ENCODE results near the gene LY6G5B.

DNA sequence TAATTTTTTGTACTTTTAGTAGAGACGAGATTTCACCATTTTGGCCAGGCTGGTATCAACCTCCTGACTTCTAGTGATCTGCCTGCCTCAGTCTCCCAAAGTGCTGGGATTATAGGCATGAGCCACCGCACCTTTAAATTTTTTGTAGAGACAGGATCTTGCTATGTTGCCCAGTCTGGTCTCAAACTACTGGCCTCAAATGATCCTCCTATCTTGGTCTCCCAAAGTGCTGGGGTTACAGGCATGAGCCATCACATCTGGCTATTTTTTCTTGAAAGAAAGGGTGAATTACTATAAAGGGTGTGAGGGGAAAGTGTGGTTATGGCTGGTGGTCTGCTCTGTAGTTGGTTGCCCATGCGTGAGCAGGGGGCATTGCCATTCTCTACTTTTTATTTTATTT, 38.4 kb downstream of the LY6G5B start:
- TF ChIP-seq POLR2A (IDR thresholded peaks at IDR 0.05; ENCODE audit: low read depth, low read length) (no peak), CTCF (conservative IDR thresholded peaks at IDR 0.05; ENCODE audit: low read depth, low read length) (no peak), RCOR1 (IDR thresholded peaks at IDR 0.05; ENCODE audit: insufficient replicate concordance, low read length) (no peak), RFX5 (IDR thresholded peaks at IDR 0.05; ENCODE audit: low read depth, low read length) (no peak), CEBPB (IDR thresholded peaks at IDR 0.05; ENCODE audit: low read depth, low read length) (no peak), USF2 (IDR thresholded peaks at IDR 0.05; ENCODE audit: low read depth, low read length) (no peak), RAD21 (IDR thresholded peaks at IDR 0.05; ENCODE audit: low read length) (no peak), BHLHE40 (IDR thresholded peaks at IDR 0.05; ENCODE audit: low read depth, low read length) (no peak), FOS (IDR thresholded peaks at IDR 0.05; ENCODE audit: low read depth, low read length) (no peak), MAZ (IDR thresholded peaks at IDR 0.05; ENCODE audit: borderline replicate concordance, low read depth, low read length) (no peak), SMC3 (IDR thresholded peaks at IDR 0.05; ENCODE audit: low read depth, low read length) (no peak)

Measured in IMR-90 (cell line).